NCI-H1092 (cell line): ENCODE results near the gene DOCK6.

ENCODE experiments used
- DNase-seq: peaks from one replicate; lab custom pipeline; 2025; lab: John Stamatoyannopoulos, UW

Gene DOCK6

GRCh38 chr19:11223200-11223599 lies 39.1 kb downstream of the DOCK6 start:
- no peak for DNase-seq

GRCh38 chr19:11221082-11221598 lies 41.2 kb downstream of the DOCK6 start:
- DNase-seq = no peak

- DNase-seq = no peak
Observed at GRCh38 chr19:11214387-11214786, 47.9 kb downstream of the DOCK6 start.

- DNase-seq = no peak
Observed at GRCh38 chr19:11210656-11210928, 51.7 kb downstream of the DOCK6 start.

- no peak for DNase-seq
Observed at GRCh38 chr19:11209839-11210655, 52.3 kb downstream of the DOCK6 start.

- DNase-seq = no peak
Observed at GRCh38 chr19:11208561-11209471, 53.5 kb downstream of the DOCK6 start.

- DNase-seq = no peak
Observed at GRCh38 chr19:11205939-11206570, 56.3 kb downstream of the DOCK6 start.

- DNase-seq = no peak
Observed at GRCh38 chr19:11204943-11205349, 57.4 kb downstream of the DOCK6 start.

GRCh38 chr19:11204076-11204602 lies 58.2 kb downstream of the DOCK6 start:
- DNase-seq = no peak

GRCh38 chr19:11203194-11204075 lies 58.9 kb downstream of the DOCK6 start:
- peak; percentile 17 for DNase-seq

- no peak for DNase-seq
Observed at GRCh38 chr19:11202488-11203193, 59.7 kb downstream of the DOCK6 start.

- DNase-seq = no peak
Observed at GRCh38 chr19:11201791-11202190, 60.5 kb downstream of the DOCK6 start.

GRCh38 chr19:11200931-11201330 lies 61.4 kb downstream of the DOCK6 start:
- DNase-seq = no peak

- DNase-seq = no peak
Observed at GRCh38 chr19:11200015-11200574, 62.2 kb downstream of the DOCK6 start.

GRCh38 chr19:11199517-11199916 lies 62.8 kb downstream of the DOCK6 start:
- no peak for DNase-seq

GRCh38 chr19:11198769-11199424 lies 63.4 kb downstream of the DOCK6 start:
- DNase-seq = no peak

- DNase-seq = no peak
Observed at GRCh38 chr19:11198175-11198534, 64.2 kb downstream of the DOCK6 start.

- peak; percentile 61 for DNase-seq
Observed at GRCh38 chr19:11197291-11198174, 64.8 kb downstream of the DOCK6 start, which contains the start of gene KANK2. Gene KANK2, minus strand, starts transcription at chr19:11197545. Its CDS starts 3,034 bp downstream, at chr19:11194511.
